IMR-90 (cell line): ENCODE data around the gene GPRC5C. TPM values are rescaled to one million over a fixed set of nuclear protein-coding genes. Genes with fewer than 3 reads are reported as not detected.

Source experiments
- ATAC-seq: fragments of 200-7000 bp; cut with Tn5 transposase; 2 replicates; pipeline ENCODE4 v1.9.1; 2020; ENCODE audit warnings: low read depth, mild to moderate bottlenecking, moderate library complexity
- BruUV-seq: library from RNA; stranded (reverse); fragments of 400-500 nt; replicated peaks from 2 replicates; lab custom pipeline; 2021; lab: Mats Ljungman, UMichigan
- CTCF ChIA-PET: fragments of 300-600 bp; formaldehyde crosslinking; extraction: SDS; loops from one replicate; lab custom pipeline; 2021; ENCODE audit warnings: antibody characterized with exemption; lab: Yijun Ruan, JAX
- POLR2A ChIA-PET: fragments of 300-600 bp; sonication (Branson Sonifier 250); formaldehyde crosslinking; loops from one replicate; lab custom pipeline; 2022; ENCODE audit warnings: antibody characterized with exemption; ENCODE audit not compliant: unreplicated experiment; lab: Charles Lee
- DNase-seq: peaks from one replicate; pipeline ENCODE4 v3.0.0; 2013
- H2AFZ ChIP-seq: replicated peaks from 2 replicates; pipeline ENCODE3; 2013; ENCODE audit warnings: low read length, mild to moderate bottlenecking; ENCODE audit not compliant: poor library complexity
- H2AK5ac ChIP-seq: 2 replicates; pipeline ENCODE4 v1.6.1; 2013; ENCODE audit warnings: low read depth, low read length, inconsistent platforms
- H2AK9ac ChIP-seq: replicated peaks from 2 replicates; pipeline ENCODE3; 2013; ENCODE audit warnings: mild to moderate bottlenecking, low read depth, low read length, moderate library complexity; ENCODE audit not compliant: poor library complexity
- H2BK120ac ChIP-seq: 2 replicates; pipeline ENCODE4 v1.6.1; 2013; ENCODE audit warnings: low read depth, low read length, inconsistent platforms
- H2BK15ac ChIP-seq: 3 replicates; pipeline ENCODE4 v1.6.1; 2013; ENCODE audit warnings: low read depth, low read length, inconsistent platforms
- H2BK20ac ChIP-seq: 2 replicates; pipeline ENCODE4 v1.6.1; 2013; ENCODE audit warnings: low read depth, mild to moderate bottlenecking, inconsistent platforms, low read length, moderate library complexity
- H2BK5ac ChIP-seq: 2 replicates; pipeline ENCODE4 v1.6.1; 2013; ENCODE audit warnings: mild to moderate bottlenecking, low read depth, low read length, inconsistent platforms; ENCODE audit not compliant: poor library complexity, severe bottlenecking
- H3K14ac ChIP-seq: replicated peaks from 2 replicates; pipeline ENCODE4 v1.6.1; 2013; ENCODE audit warnings: low read depth, low read length, inconsistent platforms
- H3K18ac ChIP-seq: 2 replicates; pipeline ENCODE4 v1.6.1; 2013; ENCODE audit warnings: low read depth, low read length, control low read depth
- H3K23ac ChIP-seq: 2 replicates; pipeline ENCODE4 v1.6.1; 2013; ENCODE audit warnings: low read depth, low read length, inconsistent platforms
- H3K27ac ChIP-seq: 2 replicates; pipeline ENCODE4 v1.5.1; 2013; ENCODE audit warnings: mild to moderate bottlenecking, control low read depth, low read length; ENCODE audit not compliant: insufficient read depth
- H3K27me3 ChIP-seq: 2 replicates; pipeline ENCODE4 v1.6.1; 2013; ENCODE audit warnings: low read length; ENCODE audit not compliant: control insufficient read depth, insufficient read depth
- H3K36me3 ChIP-seq: 2 replicates; pipeline ENCODE4 v1.6.1; 2013; ENCODE audit warnings: low read length, mixed read lengths; ENCODE audit not compliant: control insufficient read depth, insufficient read depth
- H3K4ac ChIP-seq: 2 replicates; pipeline ENCODE4 v1.6.1; 2013; ENCODE audit warnings: low read depth, low read length, inconsistent platforms
- H3K4me1 ChIP-seq: 2 replicates; pipeline ENCODE4 v1.6.1; 2013; ENCODE audit warnings: low read length, mixed read lengths; ENCODE audit not compliant: control insufficient read depth, insufficient read depth
- H3K4me2 ChIP-seq: 2 replicates; pipeline ENCODE4 v1.6.1; 2013; ENCODE audit warnings: low read depth, mild to moderate bottlenecking, control low read depth, low read length, moderate library complexity
- H3K4me3 ChIP-seq: 2 replicates; pipeline ENCODE4 v1.5.1; 2013; ENCODE audit warnings: low read depth, mild to moderate bottlenecking, control low read depth, low read length, moderate library complexity; ENCODE audit not compliant: insufficient read depth
- H3K56ac ChIP-seq: 2 replicates; pipeline ENCODE4 v1.6.1; 2013; ENCODE audit warnings: low read length, inconsistent platforms; ENCODE audit not compliant: insufficient read depth; ENCODE audit errors: extremely low read depth
- H3K79me1 ChIP-seq, 2 experiments: 2 replicates each; pipeline ENCODE4 v1.6.1; 2013; ENCODE audit warnings: low read length in 2 of 2, inconsistent platforms in 1 of 2, low read depth in 1 of 2
- H3K9ac ChIP-seq: 2 replicates; pipeline ENCODE4 v1.6.1; 2013; ENCODE audit warnings: low read depth, low read length, control low read depth
- H3K9me1 ChIP-seq: 2 replicates; pipeline ENCODE4 v1.6.1; 2013; ENCODE audit warnings: low read length, inconsistent platforms; ENCODE audit not compliant: insufficient read depth
- H3K9me3 ChIP-seq: 2 replicates; pipeline ENCODE4 v1.6.1; 2013; ENCODE audit warnings: low read length; ENCODE audit not compliant: control insufficient read depth, insufficient read depth
- H4K20me1 ChIP-seq: 2 replicates; pipeline ENCODE4 v1.6.1; 2013; ENCODE audit warnings: low read length, inconsistent platforms; ENCODE audit not compliant: insufficient read depth
- H4K5ac ChIP-seq: 2 replicates; pipeline ENCODE4 v1.6.1; 2013; ENCODE audit warnings: mild to moderate bottlenecking, low read depth, low read length, control low read depth
- H4K8ac ChIP-seq, 2 experiments: 2 replicates each; pipeline ENCODE4 v1.6.1; 2013; ENCODE audit warnings: low read depth in 2 of 2, low read length in 2 of 2, control low read depth in 1 of 2, inconsistent platforms in 1 of 2
- H4K91ac ChIP-seq: 2 replicates; pipeline ENCODE4 v1.6.1; 2013; ENCODE audit warnings: low read depth, low read length, inconsistent platforms; ENCODE audit not compliant: insufficient read depth
- CEBPB ChIP-seq: IDR thresholded peaks from 2 replicates; pipeline ENCODE4 v1.6.1; 2012; ENCODE audit warnings: low read depth, low read length, improper control_type of control experiment
- ELK1 ChIP-seq: fragments of 150-350 bp; IDR thresholded peaks from 2 replicates; pipeline ENCODE4 v1.6.1; 2016; ENCODE audit warnings: low read depth, mild to moderate bottlenecking, low read length, moderate library complexity, borderline replicate concordance
- FOS ChIP-seq: fragments of 150-350 bp; IDR thresholded peaks from 2 replicates; pipeline ENCODE4 v1.6.1; 2016; ENCODE audit warnings: low read depth, low read length
- MAFK ChIP-seq: IDR thresholded peaks from 2 replicates; pipeline ENCODE4 v1.6.1; 2012; ENCODE audit warnings: low read depth, low read length, improper control_type of control experiment
- MAZ ChIP-seq: IDR thresholded peaks from 2 replicates; pipeline ENCODE4 v1.6.1; 2012; ENCODE audit warnings: low read depth, mild to moderate bottlenecking, low read length, improper control_type of control experiment, moderate library complexity, borderline replicate concordance
- NFE2L2 ChIP-seq: fragments of 150-350 bp; IDR thresholded peaks from 2 replicates; pipeline ENCODE4 v1.6.1; 2016; ENCODE audit warnings: low read depth, mild to moderate bottlenecking, low read length
- RAD21 ChIP-seq: IDR thresholded peaks from 2 replicates; pipeline ENCODE4 v1.6.1; 2012; ENCODE audit warnings: low read length, improper control_type of control experiment
- RFX5 ChIP-seq: IDR thresholded peaks from 2 replicates; pipeline ENCODE4 v1.8.0; 2012; ENCODE audit warnings: low read depth, mild to moderate bottlenecking, low read length, moderate library complexity
- SMC3 ChIP-seq: fragments of 150-350 bp; IDR thresholded peaks from 2 replicates; pipeline ENCODE4 v1.6.1; 2016; ENCODE audit warnings: low read depth, mild to moderate bottlenecking, antibody characterized with exemption, low read length, moderate library complexity
- WGBS, 2 experiments: methylation state at CpG; one replicate each; pipeline versions ENCODE4 v1.1.5 to v1.1.7; 2013; ENCODE audit warnings: missing lambda C conversion rate in 2 of 2; ENCODE audit not compliant: insufficient read length in 1 of 2; ENCODE audit errors: extremely low coverage in 2 of 2; 5-methylcytosine and 5-hydroxymethylcytosine counted together
- dilution Hi-C: fragments of 300-500 bp; cut with HindIII; formaldehyde crosslinking; loops from one replicate; pipeline ENCODE4 v1.14.3; 2018; ENCODE audit warnings: low sequenced_read_pairs; ENCODE audit not compliant: unreplicated experiment
- in situ Hi-C: fragments of 300-500 bp; cut with MboI; formaldehyde crosslinking; loops from 3 replicates; pipeline ENCODE4 v1.14.3; 2019; ENCODE audit warnings: low sequenced_read_pairs, inconsistent platforms, mixed read lengths
- intact Hi-C: fragments of 100-400 bp; cut with micrococcal nuclease; formaldehyde crosslinking; loops from 2 replicates; pipeline ENCODE4 v1.10.0; 2022
- polyA plus RNA-seq, 3 experiments: library from polyadenylated mRNA; depleted of rRNA; stranded (reverse); fragments of >200 nt; gene quantifications; 2 replicates each; pipeline ENCODE4 v1.2.3, GENCODE V29; 2012; ENCODE audit warnings: low replicate concordance in 1 of 3
- total RNA-seq: library from RNA; depleted of rRNA; stranded (reverse); fragments of >200 nt; gene quantifications from 2 replicates; pipeline ENCODE4 v1.2.3, GENCODE V29; 2012

Gene GPRC5C
- total and polyA plus RNA-seq, 2 of the 4 experiments (the other 2 are of a cell fraction) = not detected

- TF ChIP-seq MAZ (no peak), RAD21 (no peak)
Measured at GRCh38 chr17:74390680-74391653, 40.9 kb upstream of the GPRC5C start (continued).

- no peak for DNase-seq
- POLR2A ChIA-PET = no interaction called here
- CTCF ChIA-PET = no interaction called here
- in situ Hi-C loops (no loop called here), dilution Hi-C loops (no loop called here), intact Hi-C loops (no loop called here)
- H3K4me1 ChIP-seq = no peaks in the 10 kb centered on the region
- no TSS peak for BruUV-seq
- H4K91ac ChIP-seq = no peak overlapping the region
- WGBS, 2 experiments = no CpG with 5 or more reads among the region's 5 CpGs
- no peak overlapping the region for H3K23ac ChIP-seq
- H3K4me3 ChIP-seq = no peak overlapping the region
- no peak overlapping the region for H3K4ac ChIP-seq
- H4K20me1 ChIP-seq = no peaks in the 10 kb centered on the region
- no peak overlapping the region for H2AK9ac ChIP-seq
- H2AFZ ChIP-seq = no peak overlapping the region
- H4K5ac ChIP-seq = no peak overlapping the region
- H2BK120ac ChIP-seq = no peak overlapping the region
- H3K9me3 ChIP-seq = peaks cover 19% of the 10 kb centered on the region
- no peak overlapping the region for H3K9ac ChIP-seq
- no peak overlapping the region for H2BK5ac ChIP-seq
- no peak overlapping the region for H2BK20ac ChIP-seq
- ATAC-seq = no peak
- H3K14ac ChIP-seq = no peak overlapping the region
- no peaks in the 10 kb centered on the region for H3K9me1 ChIP-seq
- H3K79me1 ChIP-seq = no peaks in the 10 kb centered on the region
- H3K18ac ChIP-seq = no peak overlapping the region
- H4K8ac ChIP-seq = no peak overlapping the region
- no peaks in the 10 kb centered on the region for H3K27me3 ChIP-seq
- TF ChIP-seq SMC3 (no peak), RAD21 (no peak), CEBPB (no peak), ELK1 (no peak), MAZ (no peak), MAFK (no peak), NFE2L2 (no peak), FOS (no peak), RFX5 (no peak)
- no peaks in the 10 kb centered on the region for H3K36me3 ChIP-seq
- no peak overlapping the region for H2AK5ac ChIP-seq
- no peak overlapping the region for H3K4me2 ChIP-seq
- H3K56ac ChIP-seq = no peak overlapping the region
- no peak overlapping the region for H3K27ac ChIP-seq
- no peak overlapping the region for H2BK15ac ChIP-seq
Measured at GRCh38 chr17:74391771-74392170, 40.1 kb upstream of the GPRC5C start.
